WTC11 (cell line): Measurements from ENCODE around the gene CLHC1. TPM values are rescaled to one million over a fixed set of nuclear protein-coding genes. Genes with fewer than 3 reads are reported as not detected.

ENCODE experiments used
- ATAC-seq: fragments of 200-7000 bp; cut with Tn5 transposase; 2 replicates; pipeline ENCODE4 v1.10.0; 2021; ENCODE audit warnings: mild to moderate bottlenecking, moderate library complexity
- CTCF ChIA-PET: fragments of 300-600 bp; sonication (Branson Sonifier 250); formaldehyde crosslinking; loops from one replicate; lab custom pipeline; 2021; ENCODE audit warnings: antibody characterized with exemption; lab: Charles Lee
- POLR2A ChIA-PET: fragments of 350-600 bp; sonication (Branson Sonifier 250); formaldehyde crosslinking; loops from one replicate; lab custom pipeline; 2021; ENCODE audit warnings: antibody characterized with exemption; lab: Charles Lee
- DNase-seq: peaks from one replicate; pipeline ENCODE4 v3.0.0; 2021; ENCODE audit warnings: low spot score
- H3K27ac Mint-ChIP-seq: 2 replicates; pipeline ENCODE4 v1.8.0; 2021; ENCODE audit warnings: mixed read lengths
- H3K27me3 Mint-ChIP-seq: 2 replicates; pipeline ENCODE4 v1.8.0; 2021; ENCODE audit warnings: low read depth, mild to moderate bottlenecking, moderate library complexity, mixed read lengths
- H3K36me3 Mint-ChIP-seq: 2 replicates; pipeline ENCODE4 v1.8.0; 2021; ENCODE audit warnings: mixed read lengths
- H3K4me1 Mint-ChIP-seq: 2 replicates; pipeline ENCODE4 v1.8.0; 2022; ENCODE audit warnings: mixed read lengths
- H3K4me3 Mint-ChIP-seq: 2 replicates; pipeline ENCODE4 v1.8.0; 2021; ENCODE audit warnings: mild to moderate bottlenecking, moderate library complexity, mixed read lengths
- H3K9me3 Mint-ChIP-seq: 2 replicates; pipeline ENCODE4 v1.8.0; 2021; ENCODE audit warnings: mixed read lengths
- ATF2 ChIP-seq: sonication (generic); formaldehyde crosslinking; IDR thresholded peaks from 2 replicates; pipeline ENCODE4 v1.8.1; 2022; ENCODE audit warnings: low read depth, missing genetic modification reagents, borderline replicate concordance
- ESRRA ChIP-seq: sonication (generic); formaldehyde crosslinking; IDR thresholded peaks from 2 replicates; pipeline ENCODE4 v1.8.1; 2022; ENCODE audit warnings: mild to moderate bottlenecking, missing genetic modification reagents, borderline replicate concordance
- FOXK1 ChIP-seq: sonication (generic); formaldehyde crosslinking; IDR thresholded peaks from 2 replicates; pipeline ENCODE4 v1.8.0; 2022; ENCODE audit warnings: mild to moderate bottlenecking, moderate library complexity, missing genetic modification reagents
- FOXP1 ChIP-seq: sonication (generic); formaldehyde crosslinking; IDR thresholded peaks from 2 replicates; pipeline ENCODE4 v1.8.0; 2022; ENCODE audit warnings: missing genetic modification reagents, mild to moderate bottlenecking, moderate library complexity, borderline replicate concordance
- FOXP4 ChIP-seq: sonication (generic); formaldehyde crosslinking; IDR thresholded peaks from 2 replicates; pipeline ENCODE4 v1.8.0; 2022; ENCODE audit warnings: mild to moderate bottlenecking, missing genetic modification reagents
- MAX ChIP-seq: sonication (generic); formaldehyde crosslinking; IDR thresholded peaks from 2 replicates; pipeline ENCODE4 v1.8.0; 2022; ENCODE audit warnings: mild to moderate bottlenecking, missing genetic modification reagents
- NFYB ChIP-seq: sonication (generic); formaldehyde crosslinking; conservative IDR thresholded peaks from 2 replicates; pipeline ENCODE4 v1.8.0; 2022; ENCODE audit warnings: low read depth, missing genetic modification reagents
- NR2C2 ChIP-seq: sonication (generic); formaldehyde crosslinking; IDR thresholded peaks from 2 replicates; pipeline ENCODE4 v1.8.0; 2022; ENCODE audit warnings: mild to moderate bottlenecking, missing genetic modification reagents
- NR3C1 ChIP-seq: sonication (generic); formaldehyde crosslinking; conservative IDR thresholded peaks from 2 replicates; pipeline ENCODE4 v1.8.1; 2023; ENCODE audit warnings: low read depth, mild to moderate bottlenecking, missing genetic modification reagents
- RORB ChIP-seq: fragments of 250-450 bp; sonication (Bioruptor Pico); IDR thresholded peaks from 2 replicates; pipeline ENCODE4 v1.9.0; 2021; ENCODE audit warnings: mild to moderate bottlenecking
- SMAD3 ChIP-seq: sonication (generic); formaldehyde crosslinking; IDR thresholded peaks from 2 replicates; pipeline ENCODE4 v1.8.0; 2022; ENCODE audit warnings: missing genetic modification reagents, mild to moderate bottlenecking, borderline replicate concordance
- ZBTB43 ChIP-seq: sonication (generic); formaldehyde crosslinking; IDR thresholded peaks from 2 replicates; pipeline ENCODE4 v1.8.1; 2023; ENCODE audit warnings: mild to moderate bottlenecking, missing genetic modification reagents
- ZMAT4 ChIP-seq: fragments of 250-450 bp; sonication (Bioruptor Pico); IDR thresholded peaks from 2 replicates; pipeline ENCODE4 v1.9.0; 2021; ENCODE audit warnings: mild to moderate bottlenecking
- ZNF138 ChIP-seq: sonication (generic); formaldehyde crosslinking; conservative IDR thresholded peaks from 2 replicates; pipeline ENCODE4 v1.8.1; 2022; ENCODE audit warnings: mild to moderate bottlenecking, moderate library complexity, missing genetic modification reagents
- ZNF281 ChIP-seq: sonication (generic); formaldehyde crosslinking; IDR thresholded peaks from 2 replicates; pipeline ENCODE4 v1.8.0; 2023; ENCODE audit warnings: mild to moderate bottlenecking, missing genetic modification reagents
- ZNF512 ChIP-seq: sonication (generic); formaldehyde crosslinking; IDR thresholded peaks from 2 replicates; pipeline ENCODE4 v1.8.1; 2022; ENCODE audit warnings: missing genetic modification reagents, borderline replicate concordance
- ZNF532 ChIP-seq: fragments of 250-450 bp; sonication (Bioruptor Pico); IDR thresholded peaks from 2 replicates; pipeline ENCODE4 v1.9.0; 2021; ENCODE audit warnings: mild to moderate bottlenecking, borderline replicate concordance
- ZSCAN18 ChIP-seq: fragments of 250-450 bp; sonication (Bioruptor Pico); IDR thresholded peaks from 2 replicates; pipeline ENCODE4 v2.1.2; 2022; ENCODE audit warnings: mild to moderate bottlenecking, moderate library complexity
- total RNA-seq: library from RNA; stranded (reverse); gene quantifications from 3 replicates; pipeline ENCODE4 v1.2.3, GENCODE V29; 2021

The CLHC1 gene
- total RNA-seq, 1 experiment from 2014 or later = 7.5 TPM

- no peak for TF ChIP-seq ZBTB43 (CRISPR knock-in tag)
- TF ChIP-seq NR2C2 (CRISPR knock-in tag) = no peak
- no peak for TF ChIP-seq NR3C1 (CRISPR knock-in tag)
- no peak for TF ChIP-seq FOXP1 (CRISPR knock-in tag)
Measured at GRCh38 chr2:55142518-55142917, 89.6 kb downstream of the CLHC1 start (continued).

- peaks cover 30% of the 10 kb centered on the region for H3K4me1 Mint-ChIP-seq
- no peak overlapping the region for H3K4me3 Mint-ChIP-seq
- no peak for DNase-seq
- H3K27ac Mint-ChIP-seq = no peak overlapping the region
- ChIA-PET POLR2A (no interaction called here), CTCF (no interaction called here)
- H3K9me3 Mint-ChIP-seq = peaks cover 6% of the 10 kb centered on the region; the same call in 1 of the 2 replicates
- no peaks in the 10 kb centered on the region for H3K36me3 Mint-ChIP-seq
- no peak for ATAC-seq
- H3K27me3 Mint-ChIP-seq = no peaks in the 10 kb centered on the region
- TF ChIP-seq MAX (CRISPR knock-in tag) (no peak), ATF2 (CRISPR knock-in tag) (no peak), FOXK1 (CRISPR knock-in tag) (no peak), ZMAT4 (CRISPR knock-in tag) (no peak), ZNF281 (CRISPR knock-in tag) (no peak), ZNF138 (CRISPR knock-in tag) (no peak), ZSCAN18 (no peak), ZNF532 (CRISPR knock-in tag) (no peak), ESRRA (no peak), RORB (CRISPR knock-in tag) (no peak), FOXP1 (CRISPR knock-in tag) (no peak), ZNF512 (no peak), FOXP4 (no peak), SMAD3 (CRISPR knock-in tag) (no peak), NFYB (CRISPR knock-in tag) (no peak)
Measured at GRCh38 chr2:55141572-55142413, 90.3 kb downstream of the CLHC1 start.
